Smooth muscle cell (in vitro differentiated cells): ENCODE measurements around the gene RTKN2. TPM values are rescaled to one million over a fixed set of nuclear protein-coding genes. Genes with fewer than 3 reads are reported as not detected.

Experiments used
- DNase-seq: peaks from one replicate; lab custom pipeline; 2025; ENCODE audit not compliant: unreplicated experiment; lab: John Stamatoyannopoulos, UW
- H2AFZ ChIP-seq: fragments of 200-600 bp; sonication (generic); 2 replicates; pipeline ENCODE4 v1.6.0; 2016; ENCODE audit warnings: antibody characterized with exemption, low read depth, mild to moderate bottlenecking
- H3F3A ChIP-seq: fragments of 200-600 bp; sonication (generic); 2 replicates; pipeline ENCODE4 v1.6.0; 2017; ENCODE audit warnings: antibody characterized with exemption, low read depth
- H3K27ac ChIP-seq: fragments of 200-600 bp; sonication (generic); 2 replicates; pipeline ENCODE4 v1.5.1; 2016; ENCODE audit warnings: low read depth, mild to moderate bottlenecking
- H3K27me3 ChIP-seq: fragments of 200-600 bp; sonication (generic); 2 replicates; pipeline ENCODE4 v1.6.1; 2016; ENCODE audit warnings: low read depth, mild to moderate bottlenecking
- H3K36me3 ChIP-seq: fragments of 200-600 bp; sonication (generic); 2 replicates; pipeline ENCODE4 v1.5.1; 2016; ENCODE audit warnings: low read depth
- H3K4me1 ChIP-seq: fragments of 200-600 bp; sonication (generic); 2 replicates; pipeline ENCODE4 v1.5.1; 2016; ENCODE audit warnings: low read depth
- H3K4me2 ChIP-seq: fragments of 200-600 bp; sonication (generic); 2 replicates; pipeline ENCODE4 v1.6.0; 2016; ENCODE audit warnings: mild to moderate bottlenecking
- H3K4me3 ChIP-seq: fragments of 200-600 bp; sonication (generic); 2 replicates; pipeline ENCODE4 v1.5.1; 2016; ENCODE audit warnings: mild to moderate bottlenecking
- H3K79me2 ChIP-seq: fragments of 200-600 bp; sonication (generic); 2 replicates; pipeline ENCODE4 v1.6.0; 2016; ENCODE audit warnings: low read depth, mild to moderate bottlenecking
- H3K9ac ChIP-seq: fragments of 200-600 bp; sonication (generic); 2 replicates; pipeline ENCODE4 v1.6.0; 2016; ENCODE audit warnings: low read depth
- H3K9me3 ChIP-seq: fragments of 200-600 bp; sonication (generic); replicated peaks from 2 replicates; pipeline ENCODE4 v1.5.1; 2016; ENCODE audit warnings: low read depth
- H4K20me1 ChIP-seq: fragments of 200-600 bp; sonication (generic); 2 replicates; pipeline ENCODE4 v1.6.0; 2016; ENCODE audit warnings: low read depth
- CTCF ChIP-seq: fragments of 200-600 bp; sonication (generic); IDR thresholded peaks from 2 replicates; pipeline ENCODE4 v1.5.1; 2017; ENCODE audit warnings: borderline replicate concordance, mild to moderate bottlenecking, antibody characterized with exemption; ENCODE audit not compliant: insufficient read depth, poor library complexity, severe bottlenecking
- WGBS: methylation state at CpG from one replicate; pipeline ENCODE4 v1.1.7; 2016; ENCODE audit warnings: low lambda C conversion rate; 5-methylcytosine and 5-hydroxymethylcytosine counted together
- polyA plus RNA-seq: library from polyadenylated mRNA; unstranded; fragments of >200 nt; fragmentation: Nextera tagmentation; extraction: Ambion mirVana; gene quantifications from 2 replicates; pipeline ENCODE4 v1.2.1, GENCODE V29; 2016
- total RNA-seq: library from RNA; depleted of rRNA; stranded (reverse); fragments of >200 nt; gene quantifications from 2 replicates; pipeline ENCODE4 v1.2.3, GENCODE V29; 2014

The RTKN2 gene
- total and polyA plus RNA-seq, 2 experiments from 2014 or later = 1.6 to 4.9 TPM

- Histone ChIP-seq H3K4me1 (no peaks in the 10 kb centered on the region), H4K20me1 (no peaks in the 10 kb centered on the region), H3K79me2 (no peaks in the 10 kb centered on the region), H3K4me2 (no peak overlapping the region), H3F3A (no peaks in the 10 kb centered on the region), H2AFZ (no peak overlapping the region), H3K36me3 (no peaks in the 10 kb centered on the region), H3K9ac (no peak overlapping the region), H3K27me3 (no peaks in the 10 kb centered on the region), H3K27ac (no peak overlapping the region), H3K4me3 (no peak overlapping the region), H3K9me3 (no peaks in the 10 kb centered on the region)
- 93% methylated on average over 2 of the region's 2 CpGs for WGBS
- no peak for DNase-seq
- TF ChIP-seq CTCF = no peak
Observed at GRCh38 chr10:62154231-62154630, 114.4 kb downstream of the RTKN2 start.

- Histone ChIP-seq H3K9me3 (no peaks in the 10 kb centered on the region), H2AFZ (no peak overlapping the region), H3K27me3 (no peaks in the 10 kb centered on the region), H3K9ac (no peak overlapping the region), H3K36me3 (no peaks in the 10 kb centered on the region), H3K4me3 (no peak overlapping the region), H3K27ac (no peak overlapping the region), H3K4me1 (no peaks in the 10 kb centered on the region), H3K4me2 (no peak overlapping the region), H3K79me2 (no peaks in the 10 kb centered on the region), H4K20me1 (no peaks in the 10 kb centered on the region), H3F3A (no peaks in the 10 kb centered on the region)
- no peak for DNase-seq
- TF ChIP-seq CTCF = no peak
- 95% methylated on average over 1 of the region's 1 CpG for WGBS
Observed at GRCh38 chr10:62153191-62153590, 115.5 kb downstream of the RTKN2 start.

DNA sequence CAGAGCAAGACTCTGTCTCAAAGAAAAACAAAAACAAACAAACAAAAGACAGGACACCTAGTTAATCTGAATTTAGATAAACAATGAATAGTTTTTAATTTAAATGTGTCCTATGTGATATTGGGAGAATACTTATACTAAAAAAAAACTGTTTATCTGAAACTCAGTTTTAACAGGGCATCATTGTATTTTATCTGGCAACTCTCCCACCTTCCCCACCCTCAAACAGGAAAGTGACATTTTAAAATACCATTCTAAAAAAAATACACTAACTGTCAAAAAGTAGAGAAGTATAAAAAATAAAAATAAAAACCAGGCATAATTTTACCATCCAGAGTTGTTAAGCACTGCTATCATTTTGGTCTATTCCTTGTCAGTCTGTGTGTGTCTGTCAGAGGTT, 119.0 kb downstream of the RTKN2 start:
- no peak for DNase-seq
- Histone ChIP-seq H4K20me1 (no peaks in the 10 kb centered on the region), H3F3A (no peaks in the 10 kb centered on the region), H3K4me1 (no peaks in the 10 kb centered on the region), H3K4me2 (no peak overlapping the region), H3K4me3 (no peak overlapping the region), H2AFZ (no peak overlapping the region), H3K9me3 (no peaks in the 10 kb centered on the region), H3K9ac (no peak overlapping the region), H3K27me3 (no peaks in the 10 kb centered on the region), H3K79me2 (no peaks in the 10 kb centered on the region), H3K27ac (no peak overlapping the region), H3K36me3 (no peaks in the 10 kb centered on the region)
- TF ChIP-seq CTCF = no peak

GRCh38 chr10:62148155-62148554, 120.5 kb downstream of the RTKN2 start:
- 96% methylated on average over 3 of the region's 3 CpGs for WGBS
- TF ChIP-seq CTCF = no peak

More at GRCh38 chr10:62148155-62148554, 120.5 kb downstream of the RTKN2 start:
- DNase-seq = no peak
- H3K79me2 ChIP-seq = no peaks in the 10 kb centered on the region
- H3K36me3 ChIP-seq = no peaks in the 10 kb centered on the region
- H3K4me1 ChIP-seq = no peaks in the 10 kb centered on the region
- H3K27ac ChIP-seq = no peak overlapping the region
- no peaks in the 10 kb centered on the region for H3K9me3 ChIP-seq
- no peak overlapping the region for H3K4me3 ChIP-seq
- no peak overlapping the region for H2AFZ ChIP-seq
- H3K4me2 ChIP-seq = no peak overlapping the region
- H3K27me3 ChIP-seq = no peaks in the 10 kb centered on the region
- H4K20me1 ChIP-seq = no peaks in the 10 kb centered on the region
- H3K9ac ChIP-seq = no peak overlapping the region
- H3F3A ChIP-seq = no peaks in the 10 kb centered on the region
